ENCODE results near the gene OGFOD1.

The OGFOD1 gene

GRCh38 chr16:56463153-56463552, 11.8 kb downstream of the OGFOD1 start:
- H3K9me3 ChIP-seq (ENCODE audit: control insufficient read depth, low read length), result no peaks in the 10 kb centered on the region
- H3K4me3 ChIP-seq (ENCODE audit: low read depth, low read length), result no peak overlapping the region
- H2AFZ ChIP-seq, result no peak overlapping the region
- H3K79me2 ChIP-seq, result peaks cover 2% of the 10 kb centered on the region
- no peak overlapping the region for H3K27ac ChIP-seq
- no peak for TF ChIP-seq CTCF (IDR thresholded peaks at IDR 0.05)
- no peak overlapping the region for H3K4me2 ChIP-seq (ENCODE audit: low read length)
- H3K27me3 ChIP-seq (ENCODE audit: control insufficient read depth, insufficient read depth, low read length), result no peaks in the 10 kb centered on the region
- H3K36me3 ChIP-seq (ENCODE audit: control insufficient read depth, insufficient read depth, low read length), result no peaks in the 10 kb centered on the region
- peaks cover 3% of the 10 kb centered on the region for H3K4me1 ChIP-seq
- H3K9ac ChIP-seq, result no peak overlapping the region

GRCh38 chr16:56466344-56466743, 15.0 kb downstream of the OGFOD1 start:
- no peak overlapping the region for H3K27ac ChIP-seq
- H3K4me3 ChIP-seq (ENCODE audit: low read depth, low read length), result no peak overlapping the region
- no peak for TF ChIP-seq CTCF (IDR thresholded peaks at IDR 0.05)
- H3K36me3 ChIP-seq (ENCODE audit: control insufficient read depth, insufficient read depth, low read length), result no peaks in the 10 kb centered on the region
- H3K27me3 ChIP-seq (ENCODE audit: control insufficient read depth, insufficient read depth, low read length), result no peaks in the 10 kb centered on the region
- no peaks in the 10 kb centered on the region for H3K79me2 ChIP-seq
- no peak overlapping the region for H3K9ac ChIP-seq
- no peak overlapping the region for H3K4me2 ChIP-seq (ENCODE audit: low read length)
- H2AFZ ChIP-seq, result no peak overlapping the region
- H3K9me3 ChIP-seq (ENCODE audit: control insufficient read depth, low read length), result no peaks in the 10 kb centered on the region
- peaks cover 3% of the 10 kb centered on the region for H3K4me1 ChIP-seq

- Histone ChIP-seq H3K9ac (no peak overlapping the region), H3K27me3 (ENCODE audit: control insufficient read depth, insufficient read depth, low read length) (no peaks in the 10 kb centered on the region), H3K4me3 (ENCODE audit: low read depth, low read length) (no peak overlapping the region), H3K4me2 (ENCODE audit: low read length) (no peak overlapping the region), H3K27ac (no peak overlapping the region), H3K36me3 (ENCODE audit: control insufficient read depth, insufficient read depth, low read length) (no peaks in the 10 kb centered on the region), H3K79me2 (no peaks in the 10 kb centered on the region), H3K9me3 (ENCODE audit: control insufficient read depth, low read length) (no peaks in the 10 kb centered on the region), H2AFZ (no peak overlapping the region), H3K4me1 (no peaks in the 10 kb centered on the region)
- TF ChIP-seq CTCF (IDR thresholded peaks at IDR 0.05), result no peak
Observed at GRCh38 chr16:56468800-56469199, 17.4 kb downstream of the OGFOD1 start.

- Histone ChIP-seq H3K4me1 (no peaks in the 10 kb centered on the region), H3K27ac (no peak overlapping the region), H3K4me2 (ENCODE audit: low read length) (no peak overlapping the region), H3K9me3 (ENCODE audit: control insufficient read depth, low read length) (no peaks in the 10 kb centered on the region), H3K4me3 (ENCODE audit: low read depth, low read length) (no peak overlapping the region), H3K9ac (no peak overlapping the region), H3K79me2 (no peaks in the 10 kb centered on the region), H2AFZ (no peak overlapping the region), H3K36me3 (ENCODE audit: control insufficient read depth, insufficient read depth, low read length) (no peaks in the 10 kb centered on the region), H3K27me3 (ENCODE audit: control insufficient read depth, insufficient read depth, low read length) (no peaks in the 10 kb centered on the region)
- TF ChIP-seq CTCF (IDR thresholded peaks at IDR 0.05), result no peak
Observed at GRCh38 chr16:56469748-56470147, 18.4 kb downstream of the OGFOD1 start.

GRCh38 chr16:56470232-56470631, 18.9 kb downstream of the OGFOD1 start:
- Histone ChIP-seq H3K36me3 (ENCODE audit: control insufficient read depth, insufficient read depth, low read length) (no peaks in the 10 kb centered on the region), H3K79me2 (no peaks in the 10 kb centered on the region), H3K27ac (no peak overlapping the region)

More at GRCh38 chr16:56470232-56470631, 18.9 kb downstream of the OGFOD1 start:
- Histone ChIP-seq H2AFZ (no peak overlapping the region), H3K4me3 (ENCODE audit: low read depth, low read length) (no peak overlapping the region), H3K4me1 (no peaks in the 10 kb centered on the region), H3K9me3 (ENCODE audit: control insufficient read depth, low read length) (no peaks in the 10 kb centered on the region), H3K27me3 (ENCODE audit: control insufficient read depth, insufficient read depth, low read length) (no peaks in the 10 kb centered on the region), H3K4me2 (ENCODE audit: low read length) (no peak overlapping the region), H3K9ac (no peak overlapping the region)
- no peak for TF ChIP-seq CTCF (IDR thresholded peaks at IDR 0.05)

All from parathyroid adenoma (tissue), 2 donors.